ENCODE results near the gene MAT2B. TPM values are rescaled to one million over a fixed set of nuclear protein-coding genes. Genes with fewer than 3 reads are reported as not detected.
A peak's percentile ranks its signal among the peaks of the same experiment; 100 is the strongest.
"Not testable (repeated sequence)": the region's sequence is repeated elsewhere in the genome, so short reads cannot be mapped to it uniquely, and the experiment has no call there.

Gene MAT2B
- total RNA-seq, 1 donor from 2014 or later, result 67.0 TPM

- DNase-seq (ENCODE audit: low read depth), result peak; percentile 81
Observed at GRCh38 chr5:163503106-163504078, 2.0 kb upstream of the MAT2B start.

GRCh38 chr5:163504079-163504931, 1.1 kb upstream of the MAT2B start:
- peak; percentile 72 for DNase-seq (ENCODE audit: low read depth)

DNA sequence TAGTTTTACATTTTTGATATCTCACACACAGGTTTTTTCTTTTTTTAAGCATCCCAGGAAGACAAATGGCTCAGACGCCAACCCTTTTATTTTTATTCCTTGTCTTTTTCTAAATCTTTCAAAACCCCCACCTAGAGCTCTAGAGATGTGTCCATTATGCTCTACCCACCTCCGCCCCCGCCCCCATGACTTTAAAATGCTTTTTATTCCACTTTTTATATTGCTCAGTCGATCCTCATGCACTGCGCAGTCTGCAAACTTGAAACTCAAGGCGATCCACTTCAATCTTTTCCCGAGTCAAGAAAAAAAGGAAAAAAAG, 411 bp upstream of the MAT2B start:
- no peak for DNase-seq (ENCODE audit: low read depth)

DNA sequence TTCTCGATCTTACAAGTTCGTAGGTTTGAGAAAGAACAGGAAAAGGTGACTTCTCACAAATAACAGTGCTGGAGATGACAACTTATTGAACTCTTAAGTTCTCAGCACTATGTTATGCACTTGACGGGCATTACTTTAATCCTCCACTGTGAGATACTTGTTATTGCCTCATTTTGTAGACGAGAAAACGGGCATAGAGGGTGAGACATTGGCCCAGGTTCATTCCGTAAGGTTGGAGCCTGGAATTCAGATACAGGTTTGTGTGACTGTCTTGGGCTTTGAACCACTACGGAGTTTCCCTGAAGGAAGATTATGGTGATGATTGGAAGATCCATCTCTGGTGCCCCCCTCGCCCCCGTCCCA, 657 bp downstream of the MAT2B start:
- no peak for DNase-seq (ENCODE audit: low read depth)

DNA sequence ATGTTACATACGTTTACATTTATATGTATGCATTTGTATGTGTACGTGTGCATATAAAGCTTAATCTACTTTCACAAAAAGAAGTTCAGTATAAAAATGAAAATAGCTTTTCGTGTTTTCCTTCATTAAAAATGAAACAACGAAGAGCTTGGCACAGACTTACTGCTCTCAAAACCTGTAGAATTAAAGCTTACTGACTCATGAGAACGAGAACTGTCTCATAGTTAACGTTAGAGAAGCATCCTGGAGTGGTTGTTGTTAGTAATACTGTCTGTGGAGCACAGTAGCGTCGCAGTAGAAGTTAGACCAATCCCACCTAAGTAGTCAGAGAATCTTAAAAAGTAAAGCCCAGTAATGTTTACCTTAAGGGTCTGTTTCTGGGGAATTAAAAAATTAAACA, 1.3 kb downstream of the MAT2B start:
- peak; percentile 74 for DNase-seq (ENCODE audit: low read depth)

DNA sequence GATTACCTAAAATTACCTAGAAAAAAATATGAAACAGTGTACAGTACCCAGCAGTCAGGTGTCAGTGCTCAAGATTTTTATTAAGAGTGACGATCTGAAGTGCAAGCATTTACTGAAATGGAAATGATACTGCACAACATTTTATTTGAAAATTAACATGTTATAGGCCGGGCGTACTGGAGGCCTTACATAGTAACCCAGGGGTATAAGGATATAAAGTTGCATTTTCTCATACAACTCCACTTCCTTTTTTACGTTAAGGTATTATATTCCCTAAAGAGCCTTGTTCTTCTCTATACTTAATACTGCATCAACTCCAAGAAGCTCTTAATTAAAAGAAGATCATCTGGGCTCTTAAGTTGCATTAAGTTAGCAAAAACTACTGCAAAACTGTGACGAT, 3.3 kb downstream of the MAT2B start:
- DNase-seq (ENCODE audit: low read depth), result no peak

DNA sequence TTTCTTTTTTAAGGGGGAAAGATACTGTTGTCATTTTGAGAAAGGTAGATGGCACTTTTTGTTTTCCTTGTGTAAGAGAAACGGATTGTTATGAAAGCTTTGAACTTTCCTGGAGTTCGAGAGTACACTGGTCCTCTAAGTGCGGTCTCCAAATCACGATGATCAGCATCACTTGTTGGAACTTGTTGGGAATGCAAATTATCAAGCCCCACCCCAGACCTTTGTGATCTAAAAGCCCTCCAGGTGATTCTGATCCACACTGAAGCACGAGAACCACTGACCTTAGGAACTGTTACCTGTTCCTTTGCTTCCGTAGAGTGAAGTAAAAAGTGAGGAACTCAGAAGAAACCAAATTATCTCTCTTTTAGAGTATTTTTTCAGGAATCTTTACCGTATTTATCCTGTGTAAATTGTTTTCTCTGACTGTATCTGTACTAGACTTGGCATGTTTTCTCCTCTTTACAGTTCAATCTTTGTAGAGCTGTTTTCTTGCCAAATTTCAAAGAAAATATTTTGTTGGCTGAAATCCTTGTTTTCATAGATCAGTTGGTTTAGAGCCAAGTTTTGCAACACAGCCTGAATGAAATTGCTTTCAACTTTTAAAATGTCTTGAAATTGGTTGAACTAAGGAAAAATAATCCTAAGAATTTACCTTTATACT, 4.0 kb downstream of the MAT2B start:
- DNase-seq (ENCODE audit: low read depth), result peak; percentile 74

DNA sequence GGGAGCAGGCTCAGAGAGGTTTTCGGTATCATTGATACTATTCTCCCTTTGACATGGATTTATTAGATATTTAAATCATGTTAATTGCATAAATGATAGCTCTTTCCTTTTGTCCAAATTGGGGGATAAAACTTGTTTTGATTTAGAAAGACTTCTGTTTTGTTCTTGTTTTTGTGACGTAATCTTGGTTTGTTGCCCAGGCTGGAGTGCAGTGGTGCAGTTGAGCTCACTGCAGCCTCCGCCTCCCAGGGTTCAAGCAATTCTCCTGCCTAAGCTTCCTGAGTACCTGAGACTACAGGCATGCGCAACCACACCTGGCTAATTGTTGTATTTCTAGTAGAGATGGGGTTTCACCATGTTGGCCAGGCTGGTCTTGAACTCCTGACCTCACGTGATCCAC, 7.1 kb downstream of the MAT2B start:
- no peak for DNase-seq (ENCODE audit: low read depth)

GRCh38 chr5:163525096-163525495, 19.7 kb downstream of the MAT2B start:
- DNase-seq (ENCODE audit: low read depth), result no peak

DNA sequence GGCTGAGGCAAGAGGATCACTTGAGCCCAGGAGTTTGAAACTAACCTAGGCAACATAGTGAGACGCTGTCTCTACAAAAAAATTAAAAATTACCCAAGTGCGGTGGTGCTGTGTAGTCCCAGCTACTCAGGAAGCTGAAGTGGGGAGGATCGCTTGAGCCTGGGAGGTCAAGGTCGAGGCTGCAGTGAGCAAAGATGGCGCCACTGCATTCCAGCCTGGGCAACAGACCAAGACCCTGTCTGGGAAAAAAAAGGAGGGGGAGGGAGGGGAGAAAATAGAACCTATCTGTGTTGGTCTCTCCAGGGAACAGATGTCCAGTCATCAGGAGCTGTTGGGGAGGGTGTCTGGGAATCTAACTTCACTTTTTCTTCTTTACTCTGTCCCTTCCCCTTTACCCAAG, 24.3 kb downstream of the MAT2B start:
- DNase-seq (ENCODE audit: low read depth), result peak; percentile 36

GRCh38 chr5:163531272-163531671, 25.9 kb downstream of the MAT2B start:
- DNase-seq (ENCODE audit: low read depth), result no peak

- no peak for DNase-seq (ENCODE audit: low read depth)
Observed at GRCh38 chr5:163532171-163533084, 27.0 kb downstream of the MAT2B start.

GRCh38 chr5:163533223-163533622, 27.8 kb downstream of the MAT2B start:
- DNase-seq (ENCODE audit: low read depth), result no peak

DNA sequence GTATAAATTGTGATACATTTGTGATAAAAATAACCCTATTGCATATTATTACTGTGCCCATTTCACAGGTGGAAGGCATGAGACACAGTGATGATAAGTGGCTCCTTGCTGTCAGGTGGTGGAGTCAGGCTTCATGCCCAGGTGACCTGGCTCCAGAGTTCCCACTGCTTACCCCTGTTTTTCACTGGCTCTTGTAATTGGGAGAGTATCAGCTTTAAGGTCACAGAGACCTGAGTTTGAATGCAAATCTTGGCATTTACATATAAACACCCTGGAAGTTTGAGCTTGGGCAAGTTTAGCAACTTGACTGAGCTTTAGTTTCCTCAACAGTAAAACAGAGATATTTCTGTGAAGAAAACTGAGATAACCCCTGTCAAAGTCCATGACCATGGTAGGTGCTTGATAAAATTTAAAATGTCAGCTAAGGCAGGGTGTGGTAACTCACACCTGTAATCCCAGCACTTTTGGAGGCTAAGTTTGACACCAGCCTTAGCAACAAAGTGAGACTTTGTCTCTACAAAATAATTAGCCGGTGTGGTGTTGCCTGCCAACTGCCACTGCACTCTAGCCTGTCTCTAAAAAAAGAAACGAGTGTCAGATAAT, 29.2 kb downstream of the MAT2B start:
- no peak for DNase-seq (ENCODE audit: low read depth)

GRCh38 chr5:163535290-163535689, 29.9 kb downstream of the MAT2B start:
- DNase-seq (ENCODE audit: low read depth), result no peak

- DNase-seq (ENCODE audit: low read depth), result not testable (repeated sequence)
Observed at GRCh38 chr5:163536442-163536841, 31.0 kb downstream of the MAT2B start.

DNA sequence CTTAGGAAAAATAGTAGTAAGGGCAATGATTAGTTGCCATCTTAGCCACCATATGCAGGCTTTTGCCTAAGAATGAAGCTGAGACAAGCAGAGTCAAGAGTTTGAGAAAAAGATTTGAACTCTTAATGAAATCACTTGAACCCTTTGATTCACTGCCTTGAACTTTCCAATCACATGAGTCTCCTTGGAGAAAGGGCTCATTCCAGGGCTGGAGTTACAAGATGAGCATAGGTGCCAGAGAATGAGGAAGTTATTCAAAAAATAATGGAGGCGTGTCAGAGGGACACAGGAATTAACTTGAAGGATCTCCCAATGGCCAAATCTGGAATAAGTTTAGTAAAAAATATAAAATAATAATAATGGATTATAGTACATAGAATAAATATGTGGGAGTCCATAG, 35.3 kb downstream of the MAT2B start:
- peak; percentile 35 for DNase-seq (ENCODE audit: low read depth)

DNA sequence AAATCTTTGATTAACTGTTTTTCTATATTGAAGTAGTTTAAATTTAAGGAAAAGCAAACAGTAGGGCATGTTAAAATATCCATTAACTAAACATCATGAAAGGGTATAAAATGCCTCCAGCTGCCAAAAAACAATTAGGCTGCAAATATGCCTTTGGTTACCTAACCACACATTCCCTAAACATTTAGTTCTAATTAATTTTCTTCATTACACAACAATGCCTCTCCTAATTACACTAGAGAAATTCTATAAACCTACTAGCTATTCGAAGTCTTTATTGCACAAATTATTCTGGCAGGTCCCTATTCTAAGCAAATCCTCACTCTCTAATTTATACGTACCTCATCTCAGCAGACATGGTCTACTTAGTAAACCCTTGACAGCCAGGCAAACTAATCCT, 37.4 kb downstream of the MAT2B start:
- no peak for DNase-seq (ENCODE audit: low read depth)

DNA sequence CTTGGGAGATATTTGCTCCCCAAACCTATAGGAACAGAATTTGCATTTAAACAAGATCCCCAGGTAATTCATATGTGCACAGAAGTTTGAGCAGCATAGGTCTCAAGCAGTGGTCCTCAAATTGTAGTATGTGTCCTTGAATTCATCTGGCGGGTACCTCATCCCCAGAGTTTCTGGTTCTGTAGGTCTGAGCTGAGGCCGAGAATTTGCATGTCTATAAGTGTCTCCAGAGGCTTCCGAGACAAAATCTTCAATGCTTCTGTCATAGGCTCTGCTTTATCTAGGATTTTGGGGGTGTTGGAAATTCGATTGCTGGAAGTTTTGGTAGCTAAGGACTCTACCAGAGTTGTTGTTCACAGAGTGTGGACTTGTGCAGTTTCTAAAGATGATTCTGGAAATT, 38.6 kb downstream of the MAT2B start:
- DNase-seq (ENCODE audit: low read depth), result no peak

GRCh38 chr5:163544836-163545235, 39.4 kb downstream of the MAT2B start:
- no peak for DNase-seq (ENCODE audit: low read depth)

DNA sequence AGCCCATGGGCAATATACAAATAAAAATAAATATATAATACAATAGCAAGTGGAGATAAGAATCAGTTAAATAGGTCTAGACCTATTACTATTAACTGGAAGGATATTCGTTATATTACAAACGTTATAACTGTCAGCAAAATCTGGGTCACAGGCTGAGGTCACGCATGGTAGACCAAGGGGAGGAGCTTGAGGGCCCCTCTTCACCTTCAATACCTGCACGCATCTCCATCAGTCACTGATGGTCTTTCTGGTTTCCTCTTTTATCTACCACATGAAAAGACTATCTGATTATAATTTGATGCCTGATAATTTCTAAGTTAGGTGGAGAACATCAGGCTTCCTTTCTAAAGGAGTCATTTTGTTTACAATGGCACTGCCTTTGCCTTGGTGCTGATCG, 43.2 kb downstream of the MAT2B start:
- DNase-seq (ENCODE audit: low read depth), result no peak
